ENCODE data around the gene SUMO2. TPM values are rescaled to one million over a fixed set of nuclear protein-coding genes. Genes with fewer than 3 reads are reported as not detected.
"Not testable (repeated sequence)": the region's sequence is repeated elsewhere in the genome, so short reads cannot be mapped to it uniquely, and the experiment has no call there.

The SUMO2 gene
- total RNA-seq, 4 donors from 2014 or later: 22.5 to 52.8 (median 37.4) TPM

- H3K27ac ChIP-seq: no peak overlapping the region
- TF ChIP-seq POLR2A (IDR thresholded peaks at IDR 0.05) (no peak), CTCF (IDR thresholded peaks at IDR 0.05) (no peak)
- no peak for DNase-seq
- peaks cover 0 to 4% (median 0%) of the 10 kb centered on the region in 4 donors for H3K4me1 ChIP-seq
- H3K36me3 ChIP-seq: peaks cover 0 to 48% (median 0%) of the 10 kb centered on the region in 3 donors
- no peaks in the 10 kb centered on the region for H3K27me3 ChIP-seq
- H3K9me3 ChIP-seq: no peaks in the 10 kb centered on the region
- no peak overlapping the region for H3K4me3 ChIP-seq
Observed at GRCh38 chr17:75138519-75138918, 44.2 kb downstream of the SUMO2 start.

GRCh38 chr17:75137762-75138161 lies 45.0 kb downstream of the SUMO2 start:
- not testable (repeated sequence) for H3K27ac ChIP-seq, H3K27me3 ChIP-seq, H3K4me3 ChIP-seq, H3K4me1 ChIP-seq, H3K9me3 ChIP-seq, DNase-seq
- H3K36me3 ChIP-seq: peaks cover 0 to 47% (median 0%) of the 10 kb centered on the region in 3 donors

- Histone ChIP-seq H3K27me3 (no peaks in the 10 kb centered on the region), H3K4me3 (no peak overlapping the region), H3K4me1 (peaks cover 0 to 8% (median 2%) of the 10 kb centered on the region in 4 donors), H3K36me3 (peaks cover 0 to 38% (median 0%) of the 10 kb centered on the region in 3 donors), H3K27ac (no peak overlapping the region), H3K9me3 (no peaks in the 10 kb centered on the region)
- no peak for DNase-seq
- no peak for TF ChIP-seq POLR2A (IDR thresholded peaks at IDR 0.05)
- TF ChIP-seq CTCF (IDR thresholded peaks at IDR 0.05): no peak
Observed at GRCh38 chr17:75135946-75136345, 46.8 kb downstream of the SUMO2 start.

- no peak overlapping the region for H3K4me3 ChIP-seq
- no peak for DNase-seq
- no peak for TF ChIP-seq CTCF (IDR thresholded peaks at IDR 0.05)
- TF ChIP-seq POLR2A (IDR thresholded peaks at IDR 0.05): no peak
Observed at GRCh38 chr17:75135452-75135851, 47.3 kb downstream of the SUMO2 start.

GRCh38 chr17:75133607-75134347 lies 49.0 kb downstream of the SUMO2 start:
- not testable (repeated sequence) for DNase-seq

More at GRCh38 chr17:75135452-75135851, 47.3 kb downstream of the SUMO2 start:
- Histone ChIP-seq H3K27ac (no peak overlapping the region), H3K9me3 (no peaks in the 10 kb centered on the region), H3K4me1 (peaks cover 0 to 10% (median under 1%) of the 10 kb centered on the region in 4 donors), H3K36me3 (peaks cover 0 to 33% (median 0%) of the 10 kb centered on the region in 3 donors), H3K27me3 (no peaks in the 10 kb centered on the region)

GRCh38 chr17:75133001-75133400 lies 49.8 kb downstream of the SUMO2 start:
- Histone ChIP-seq H3K4me1 (peaks cover 0 to 29% (median 2%) of the 10 kb centered on the region in 4 donors), H3K27ac (no peak overlapping the region), H3K27me3 (no peaks in the 10 kb centered on the region), H3K36me3 (peaks cover 0 to 29% (median 0%) of the 10 kb centered on the region in 3 donors), H3K9me3 (no peaks in the 10 kb centered on the region), H3K4me3 (no peak overlapping the region)
- no peak for DNase-seq
- TF ChIP-seq CTCF (IDR thresholded peaks at IDR 0.05): no peak
- no peak for TF ChIP-seq POLR2A (IDR thresholded peaks at IDR 0.05)

More at GRCh38 chr17:75133607-75134347, 49.0 kb downstream of the SUMO2 start:
- Histone ChIP-seq H3K36me3 (peaks cover 0 to 35% (median 0%) of the 10 kb centered on the region in 3 donors), H3K4me1 (peaks cover 0 to 21% (median 2%) of the 10 kb centered on the region in 4 donors)
- H3K27me3 ChIP-seq, H3K4me3 ChIP-seq, H3K27ac ChIP-seq, H3K9me3 ChIP-seq: not testable (repeated sequence)

- Histone ChIP-seq H3K4me3 (peak overlapping the region; percentile 76 to 99 (median 86)), H3K36me3 (peaks cover 0 to 28% (median 0%) of the 10 kb centered on the region in 3 donors), H3K27ac (peak overlapping the region; percentile 95 to 97 (median 96)), H3K4me1 (peaks cover 0 to 30% (median 2%) of the 10 kb centered on the region in 4 donors)
- not testable (repeated sequence) for H3K9me3 ChIP-seq, H3K27me3 ChIP-seq, DNase-seq
Observed at GRCh38 chr17:75132018-75133000, 50.5 kb downstream of the SUMO2 start.
